IMR-90 (cell line): ENCODE data around the gene UGT1A7. TPM values are rescaled to one million over a fixed set of nuclear protein-coding genes. Genes with fewer than 3 reads are reported as not detected.

ENCODE experiments used
- ATAC-seq: fragments of 200-7000 bp; cut with Tn5 transposase; 2 replicates; pipeline ENCODE4 v1.9.1; 2020; ENCODE audit warnings: low read depth, mild to moderate bottlenecking, moderate library complexity
- BruUV-seq: library from RNA; stranded (reverse); fragments of 400-500 nt; replicated peaks from 2 replicates; lab custom pipeline; 2021; lab: Mats Ljungman, UMichigan
- CTCF ChIA-PET: fragments of 300-600 bp; formaldehyde crosslinking; extraction: SDS; loops from one replicate; lab custom pipeline; 2021; ENCODE audit warnings: antibody characterized with exemption; lab: Yijun Ruan, JAX
- POLR2A ChIA-PET: fragments of 300-600 bp; sonication (Branson Sonifier 250); formaldehyde crosslinking; loops from one replicate; lab custom pipeline; 2022; ENCODE audit warnings: antibody characterized with exemption; ENCODE audit not compliant: unreplicated experiment; lab: Charles Lee
- DNase-seq: peaks from one replicate; pipeline ENCODE4 v3.0.0; 2013
- H2AFZ ChIP-seq: replicated peaks from 2 replicates; pipeline ENCODE3; 2013; ENCODE audit warnings: low read length, mild to moderate bottlenecking; ENCODE audit not compliant: poor library complexity
- H2AK5ac ChIP-seq: 2 replicates; pipeline ENCODE4 v1.6.1; 2013; ENCODE audit warnings: low read depth, low read length, inconsistent platforms
- H2AK9ac ChIP-seq: replicated peaks from 2 replicates; pipeline ENCODE3; 2013; ENCODE audit warnings: mild to moderate bottlenecking, low read depth, low read length, moderate library complexity; ENCODE audit not compliant: poor library complexity
- H2BK120ac ChIP-seq: 2 replicates; pipeline ENCODE4 v1.6.1; 2013; ENCODE audit warnings: low read depth, low read length, inconsistent platforms
- H2BK15ac ChIP-seq: 3 replicates; pipeline ENCODE4 v1.6.1; 2013; ENCODE audit warnings: low read depth, low read length, inconsistent platforms
- H2BK20ac ChIP-seq: 2 replicates; pipeline ENCODE4 v1.6.1; 2013; ENCODE audit warnings: low read depth, mild to moderate bottlenecking, inconsistent platforms, low read length, moderate library complexity
- H2BK5ac ChIP-seq: 2 replicates; pipeline ENCODE4 v1.6.1; 2013; ENCODE audit warnings: mild to moderate bottlenecking, low read depth, low read length, inconsistent platforms; ENCODE audit not compliant: poor library complexity, severe bottlenecking
- H3K14ac ChIP-seq: replicated peaks from 2 replicates; pipeline ENCODE4 v1.6.1; 2013; ENCODE audit warnings: low read depth, low read length, inconsistent platforms
- H3K18ac ChIP-seq: 2 replicates; pipeline ENCODE4 v1.6.1; 2013; ENCODE audit warnings: low read depth, low read length, control low read depth
- H3K23ac ChIP-seq: 2 replicates; pipeline ENCODE4 v1.6.1; 2013; ENCODE audit warnings: low read depth, low read length, inconsistent platforms
- H3K27ac ChIP-seq: 2 replicates; pipeline ENCODE4 v1.5.1; 2013; ENCODE audit warnings: mild to moderate bottlenecking, control low read depth, low read length; ENCODE audit not compliant: insufficient read depth
- H3K27me3 ChIP-seq: 2 replicates; pipeline ENCODE4 v1.6.1; 2013; ENCODE audit warnings: low read length; ENCODE audit not compliant: control insufficient read depth, insufficient read depth
- H3K36me3 ChIP-seq: 2 replicates; pipeline ENCODE4 v1.6.1; 2013; ENCODE audit warnings: low read length, mixed read lengths; ENCODE audit not compliant: control insufficient read depth, insufficient read depth
- H3K4ac ChIP-seq: 2 replicates; pipeline ENCODE4 v1.6.1; 2013; ENCODE audit warnings: low read depth, low read length, inconsistent platforms
- H3K4me1 ChIP-seq: 2 replicates; pipeline ENCODE4 v1.6.1; 2013; ENCODE audit warnings: low read length, mixed read lengths; ENCODE audit not compliant: control insufficient read depth, insufficient read depth
- H3K4me2 ChIP-seq: 2 replicates; pipeline ENCODE4 v1.6.1; 2013; ENCODE audit warnings: low read depth, mild to moderate bottlenecking, control low read depth, low read length, moderate library complexity
- H3K4me3 ChIP-seq: 2 replicates; pipeline ENCODE4 v1.5.1; 2013; ENCODE audit warnings: low read depth, mild to moderate bottlenecking, control low read depth, low read length, moderate library complexity; ENCODE audit not compliant: insufficient read depth
- H3K56ac ChIP-seq: 2 replicates; pipeline ENCODE4 v1.6.1; 2013; ENCODE audit warnings: low read length, inconsistent platforms; ENCODE audit not compliant: insufficient read depth; ENCODE audit errors: extremely low read depth
- H3K79me1 ChIP-seq, 2 experiments: 2 replicates each; pipeline ENCODE4 v1.6.1; 2013; ENCODE audit warnings: low read length in 2 of 2, inconsistent platforms in 1 of 2, low read depth in 1 of 2
- H3K9ac ChIP-seq: 2 replicates; pipeline ENCODE4 v1.6.1; 2013; ENCODE audit warnings: low read depth, low read length, control low read depth
- H3K9me1 ChIP-seq: 2 replicates; pipeline ENCODE4 v1.6.1; 2013; ENCODE audit warnings: low read length, inconsistent platforms; ENCODE audit not compliant: insufficient read depth
- H3K9me3 ChIP-seq: 2 replicates; pipeline ENCODE4 v1.6.1; 2013; ENCODE audit warnings: low read length; ENCODE audit not compliant: control insufficient read depth, insufficient read depth
- H4K20me1 ChIP-seq: 2 replicates; pipeline ENCODE4 v1.6.1; 2013; ENCODE audit warnings: low read length, inconsistent platforms; ENCODE audit not compliant: insufficient read depth
- H4K5ac ChIP-seq: 2 replicates; pipeline ENCODE4 v1.6.1; 2013; ENCODE audit warnings: mild to moderate bottlenecking, low read depth, low read length, control low read depth
- H4K8ac ChIP-seq, 2 experiments: 2 replicates each; pipeline ENCODE4 v1.6.1; 2013; ENCODE audit warnings: low read depth in 2 of 2, low read length in 2 of 2, control low read depth in 1 of 2, inconsistent platforms in 1 of 2
- H4K91ac ChIP-seq: 2 replicates; pipeline ENCODE4 v1.6.1; 2013; ENCODE audit warnings: low read depth, low read length, inconsistent platforms; ENCODE audit not compliant: insufficient read depth
- WGBS, 2 experiments: methylation state at CpG; one replicate each; pipeline versions ENCODE4 v1.1.5 to v1.1.7; 2013; ENCODE audit warnings: missing lambda C conversion rate in 2 of 2; ENCODE audit not compliant: insufficient read length in 1 of 2; ENCODE audit errors: extremely low coverage in 2 of 2; 5-methylcytosine and 5-hydroxymethylcytosine counted together
- dilution Hi-C: fragments of 300-500 bp; cut with HindIII; formaldehyde crosslinking; loops from one replicate; pipeline ENCODE4 v1.14.3; 2018; ENCODE audit warnings: low sequenced_read_pairs; ENCODE audit not compliant: unreplicated experiment
- in situ Hi-C: fragments of 300-500 bp; cut with MboI; formaldehyde crosslinking; loops from 3 replicates; pipeline ENCODE4 v1.14.3; 2019; ENCODE audit warnings: low sequenced_read_pairs, inconsistent platforms, mixed read lengths
- intact Hi-C: fragments of 100-400 bp; cut with micrococcal nuclease; formaldehyde crosslinking; loops from 2 replicates; pipeline ENCODE4 v1.10.0; 2022
- polyA plus RNA-seq, 3 experiments: library from polyadenylated mRNA; depleted of rRNA; stranded (reverse); fragments of >200 nt; gene quantifications; 2 replicates each; pipeline ENCODE4 v1.2.3, GENCODE V29; 2012; ENCODE audit warnings: low replicate concordance in 1 of 3
- total RNA-seq: library from RNA; depleted of rRNA; stranded (reverse); fragments of >200 nt; gene quantifications from 2 replicates; pipeline ENCODE4 v1.2.3, GENCODE V29; 2012
- TF ChIP-seq, protein P1 (sequence below): fragments of 150-350 bp; IDR thresholded peaks from 2 replicates; pipeline ENCODE4 v1.6.1; 2016; ENCODE audit warnings: low read depth, mild to moderate bottlenecking, low read length, moderate library complexity, borderline replicate concordance
- TF ChIP-seq, protein P2 (sequence below): fragments of 150-350 bp; IDR thresholded peaks from 2 replicates; pipeline ENCODE4 v1.6.1; 2017; ENCODE audit warnings: mild to moderate bottlenecking, antibody characterized with exemption, low read length, low read depth

The UGT1A7 gene
- total and polyA plus RNA-seq, 2 of the 4 experiments (the other 2 are of a cell fraction): not detected

DNA sequence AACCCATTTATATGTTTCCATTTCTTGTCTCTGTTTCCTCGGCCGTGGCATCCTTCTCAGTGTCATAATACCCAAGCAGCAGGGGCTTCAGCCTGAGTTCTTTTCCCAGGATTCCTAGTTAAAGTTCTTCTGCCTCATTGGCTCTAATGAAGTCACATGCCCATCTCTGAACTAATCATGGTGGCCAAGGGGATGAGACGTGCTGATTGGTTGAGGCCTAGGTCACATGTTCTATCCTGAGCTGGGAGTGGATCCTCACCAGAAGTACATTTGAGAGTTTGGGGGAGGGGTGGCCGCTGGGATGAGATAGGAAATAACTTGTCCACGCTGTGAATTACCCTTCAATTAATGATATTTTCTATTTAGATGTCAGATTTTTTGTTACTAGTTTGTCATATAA lies 27.2 kb downstream of the UGT1A7 start:
- Histone ChIP-seq H4K5ac (no peak overlapping the region), H4K8ac (no peak overlapping the region), H4K20me1 (no peaks in the 10 kb centered on the region), H3K36me3 (no peaks in the 10 kb centered on the region), H4K91ac (no peak overlapping the region), H3K27me3 (no peaks in the 10 kb centered on the region), H2BK20ac (no peak overlapping the region), H3K9ac (no peak overlapping the region), H3K4me1 (peaks cover 9% of the 10 kb centered on the region), H3K27ac (no peak overlapping the region), H3K14ac (no peak overlapping the region), H3K9me1 (no peaks in the 10 kb centered on the region), H3K18ac (0 out of 2 replicates have a peak overlapping the region, but pooled peaks have one; percentile 9), H3K4me2 (no peak overlapping the region), H3K4me3 (no peak overlapping the region), H3K79me1 (no peaks in the 10 kb centered on the region), H3K9me3 (no peaks in the 10 kb centered on the region), H3K23ac (no peak overlapping the region), H3K56ac (no peak overlapping the region), H2AFZ (no peak overlapping the region), H2BK15ac (no peak overlapping the region), H2AK9ac (no peak overlapping the region), H2BK5ac (no peak overlapping the region), H3K4ac (no peak overlapping the region), H2BK120ac (no peak overlapping the region), H2AK5ac (no peak overlapping the region)
- DNase-seq (no peak), ATAC-seq (no peak)
- TF ChIP-seq, protein P1, sequence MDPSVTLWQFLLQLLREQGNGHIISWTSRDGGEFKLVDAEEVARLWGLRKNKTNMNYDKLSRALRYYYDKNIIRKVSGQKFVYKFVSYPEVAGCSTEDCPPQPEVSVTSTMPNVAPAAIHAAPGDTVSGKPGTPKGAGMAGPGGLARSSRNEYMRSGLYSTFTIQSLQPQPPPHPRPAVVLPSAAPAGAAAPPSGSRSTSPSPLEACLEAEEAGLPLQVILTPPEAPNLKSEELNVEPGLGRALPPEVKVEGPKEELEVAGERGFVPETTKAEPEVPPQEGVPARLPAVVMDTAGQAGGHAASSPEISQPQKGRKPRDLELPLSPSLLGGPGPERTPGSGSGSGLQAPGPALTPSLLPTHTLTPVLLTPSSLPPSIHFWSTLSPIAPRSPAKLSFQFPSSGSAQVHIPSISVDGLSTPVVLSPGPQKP: no peak
- TF ChIP-seq, protein P2, sequence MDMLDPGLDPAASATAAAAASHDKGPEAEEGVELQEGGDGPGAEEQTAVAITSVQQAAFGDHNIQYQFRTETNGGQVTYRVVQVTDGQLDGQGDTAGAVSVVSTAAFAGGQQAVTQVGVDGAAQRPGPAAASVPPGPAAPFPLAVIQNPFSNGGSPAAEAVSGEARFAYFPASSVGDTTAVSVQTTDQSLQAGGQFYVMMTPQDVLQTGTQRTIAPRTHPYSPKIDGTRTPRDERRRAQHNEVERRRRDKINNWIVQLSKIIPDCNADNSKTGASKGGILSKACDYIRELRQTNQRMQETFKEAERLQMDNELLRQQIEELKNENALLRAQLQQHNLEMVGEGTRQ: peak; percentile 49
- POLR2A ChIA-PET: no interaction called here
- intact Hi-C loops: no loop called here
- WGBS, 2 experiments: 71% methylated on average over 1 of the region's 5 CpGs; no CpG with 5 or more reads in 1 of the 2 experiments
- no TSS peak for BruUV-seq
- in situ Hi-C loops: no loop called here
- CTCF ChIA-PET: interaction anchor here (0.6 kb wide), 1 partner anchor 27 kb away, joined by 3 read pairs; the partner anchor contains the start of gene UGT1A7
- dilution Hi-C loops: no loop called here
